NCI-H146 treated with DMSO at 0.1 percent for 48 hours (cell line): Measurements from ENCODE around the gene PHLDA2.
A peak's percentile ranks its signal among the peaks of the same experiment; 100 is the strongest.
"Not testable (repeated sequence)": the region's sequence is repeated elsewhere in the genome, so short reads cannot be mapped to it uniquely, and the experiment has no call there.

Experiments used
- DNase-seq: peaks from one replicate; lab custom pipeline; 2025; ENCODE audit not compliant: unreplicated experiment; lab: John Stamatoyannopoulos, UW

The PHLDA2 gene

GRCh38 chr11:2945031-2945756, 16.0 kb upstream of the PHLDA2 start:
- no peak for DNase-seq

GRCh38 chr11:2944530-2944929, 15.3 kb upstream of the PHLDA2 start:
- DNase-seq: no peak

GRCh38 chr11:2943711-2944118, 14.5 kb upstream of the PHLDA2 start:
- DNase-seq: no peak

- no peak for DNase-seq
These were observed 13.9 kb upstream of the PHLDA2 start for GRCh38 chr11:2942872-2943710.

GRCh38 chr11:2942447-2942846, 13.2 kb upstream of the PHLDA2 start:
- DNase-seq: no peak

GRCh38 chr11:2940921-2941821, 12.0 kb upstream of the PHLDA2 start:
- DNase-seq: no peak

GRCh38 chr11:2940147-2940920, 11.1 kb upstream of the PHLDA2 start:
- DNase-seq: no peak

- not testable (repeated sequence) for DNase-seq
These were observed 9.5 kb upstream of the PHLDA2 start for GRCh38 chr11:2938458-2939418.

- DNase-seq: not testable (repeated sequence)
These were observed 8.6 kb upstream of the PHLDA2 start for GRCh38 chr11:2937641-2938457.

- DNase-seq: no peak
These were observed 5.5 kb upstream of the PHLDA2 start for GRCh38 chr11:2934611-2935239.

GRCh38 chr11:2934021-2934550, 4.9 kb upstream of the PHLDA2 start:
- no peak for DNase-seq

- no peak for DNase-seq
These were observed 4.3 kb upstream of the PHLDA2 start for GRCh38 chr11:2933375-2934020.

- DNase-seq: no peak
These were observed 3.6 kb upstream of the PHLDA2 start for GRCh38 chr11:2932850-2933251.

GRCh38 chr11:2931771-2932738, 2.8 kb upstream of the PHLDA2 start:
- no peak for DNase-seq

- DNase-seq: no peak
These were observed 2.2 kb upstream of the PHLDA2 start for GRCh38 chr11:2931420-2931746.

GRCh38 chr11:2930704-2931419, 1.6 kb upstream of the PHLDA2 start:
- DNase-seq: peak; percentile 56
